Right atrium auricular region (tissue), 2 donors: ENCODE results near the gene FBXL17. TPM values are rescaled to one million over a fixed set of nuclear protein-coding genes. Genes with fewer than 3 reads are reported as not detected.

Source experiments
- DNase-seq: peaks from one replicate; pipeline ENCODE4 v3.0.0-alpha.2; 2019; ENCODE audit warnings: low spot score
- H3K27ac ChIP-seq, 2 donors: fragments of 200-600 bp; sonication (generic); 1 replicate in 1 of 2; 2 replicates in 1 of 2; pipeline ENCODE4 v1.5.1; 2016 to 2019
- H3K27me3 ChIP-seq, 2 donors: fragments of 200-600 bp; sonication (generic); one replicate each; pipeline versions ENCODE4 v1.5.1 to v1.6.0; 2017 to 2019
- H3K36me3 ChIP-seq: fragments of 200-600 bp; sonication (generic); one replicate; pipeline ENCODE4 v1.5.1; 2016
- H3K4me1 ChIP-seq, 2 donors: fragments of 200-600 bp; sonication (generic); one replicate each; pipeline versions ENCODE4 v1.5.1 to v1.6.0; 2017 to 2019
- H3K4me3 ChIP-seq, 2 donors: fragments of 200-600 bp; sonication (generic); 1 replicate in 1 of 2; 2 replicates in 1 of 2; pipeline ENCODE4 v1.5.1; 2017 to 2019; ENCODE audit warnings: mild to moderate bottlenecking in 1 of 2, moderate library complexity in 1 of 2
- H3K9me3 ChIP-seq, 2 donors: fragments of 200-600 bp; sonication (generic); one replicate each; pipeline ENCODE4 v1.5.1; 2019
- total RNA-seq, 2 donors: library from RNA; depleted of rRNA; stranded (reverse); fragments of >200 nt; gene quantifications; one replicate each; pipeline ENCODE4 v1.1.0, GENCODE V29; 2016
- TF ChIP-seq, protein P1 (sequence below), 2 donors: fragments of 200-600 bp; sonication (generic); IDR thresholded peaks; one replicate each; pipeline ENCODE4 v1.5.1; 2019; ENCODE audit warnings: antibody characterized with exemption in 2 of 2

FBXL17 gene
- total RNA-seq, 2 donors from 2014 or later = 16.1 to 31.7 TPM

DNA sequence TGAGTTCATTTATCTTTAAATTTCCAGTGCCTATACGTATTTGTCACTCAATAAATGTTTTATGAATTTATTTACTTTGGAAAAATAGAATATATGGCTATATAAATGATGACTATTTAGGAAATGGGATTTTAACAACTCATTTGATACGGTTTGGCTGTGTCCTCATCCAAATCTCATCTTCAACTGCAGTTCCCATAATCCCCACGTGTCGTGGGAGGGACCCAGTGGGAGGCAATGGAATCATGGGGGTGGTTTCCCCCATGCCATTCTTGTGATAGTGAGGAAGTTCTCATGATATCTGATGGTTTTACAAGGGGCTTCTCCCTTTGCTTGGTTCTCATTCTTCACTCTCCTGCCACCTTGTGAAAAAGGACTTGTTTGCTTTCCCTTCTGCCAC lies 523.6 kb downstream of the FBXL17 start:
- Histone ChIP-seq H3K36me3 (no peaks in the 10 kb centered on the region), H3K9me3 (no peaks in the 10 kb centered on the region), H3K27me3 (no peaks in the 10 kb centered on the region), H3K4me3 (no peak overlapping the region), H3K27ac (no peak overlapping the region), H3K4me1 (no peaks in the 10 kb centered on the region)
- TF ChIP-seq, protein P1, sequence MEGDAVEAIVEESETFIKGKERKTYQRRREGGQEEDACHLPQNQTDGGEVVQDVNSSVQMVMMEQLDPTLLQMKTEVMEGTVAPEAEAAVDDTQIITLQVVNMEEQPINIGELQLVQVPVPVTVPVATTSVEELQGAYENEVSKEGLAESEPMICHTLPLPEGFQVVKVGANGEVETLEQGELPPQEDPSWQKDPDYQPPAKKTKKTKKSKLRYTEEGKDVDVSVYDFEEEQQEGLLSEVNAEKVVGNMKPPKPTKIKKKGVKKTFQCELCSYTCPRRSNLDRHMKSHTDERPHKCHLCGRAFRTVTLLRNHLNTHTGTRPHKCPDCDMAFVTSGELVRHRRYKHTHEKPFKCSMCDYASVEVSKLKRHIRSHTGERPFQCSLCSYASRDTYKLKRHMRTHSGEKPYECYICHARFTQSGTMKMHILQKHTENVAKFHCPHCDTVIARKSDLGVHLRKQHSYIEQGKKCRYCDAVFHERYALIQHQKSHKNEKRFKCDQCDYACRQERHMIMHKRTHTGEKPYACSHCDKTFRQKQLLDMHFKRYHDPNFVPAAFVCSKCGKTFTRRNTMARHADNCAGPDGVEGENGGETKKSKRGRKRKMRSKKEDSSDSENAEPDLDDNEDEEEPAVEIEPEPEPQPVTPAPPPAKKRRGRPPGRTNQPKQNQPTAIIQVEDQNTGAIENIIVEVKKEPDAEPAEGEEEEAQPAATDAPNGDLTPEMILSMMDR (IDR thresholded peaks at IDR 0.05) = no peak
- DNase-seq = no peak

DNA sequence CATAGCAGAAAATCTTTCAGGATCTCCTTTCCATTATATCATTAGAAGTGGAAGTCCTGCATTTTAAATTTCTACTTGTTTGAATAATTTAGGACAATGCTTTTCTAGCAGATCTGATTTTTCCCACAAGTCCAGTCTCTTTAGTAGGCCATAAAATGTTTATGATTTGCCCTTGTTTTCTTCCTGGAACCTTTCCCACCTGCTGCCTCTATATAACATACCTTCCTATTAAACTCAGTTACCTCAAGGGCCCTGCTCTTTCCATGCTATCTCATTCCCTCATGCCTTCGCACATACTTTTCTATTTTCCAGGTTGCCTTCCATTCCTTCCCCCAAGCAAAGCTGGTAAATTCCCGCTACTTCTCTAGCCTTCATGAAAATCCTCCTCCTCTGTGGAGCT lies 524.1 kb downstream of the FBXL17 start:
- Histone ChIP-seq H3K4me1 (no peaks in the 10 kb centered on the region), H3K9me3 (no peaks in the 10 kb centered on the region), H3K36me3 (no peaks in the 10 kb centered on the region), H3K27me3 (no peaks in the 10 kb centered on the region), H3K27ac (no peak overlapping the region), H3K4me3 (no peak overlapping the region)
- TF ChIP-seq, protein P1 (IDR thresholded peaks at IDR 0.05) = no peak
- DNase-seq = no peak

DNA sequence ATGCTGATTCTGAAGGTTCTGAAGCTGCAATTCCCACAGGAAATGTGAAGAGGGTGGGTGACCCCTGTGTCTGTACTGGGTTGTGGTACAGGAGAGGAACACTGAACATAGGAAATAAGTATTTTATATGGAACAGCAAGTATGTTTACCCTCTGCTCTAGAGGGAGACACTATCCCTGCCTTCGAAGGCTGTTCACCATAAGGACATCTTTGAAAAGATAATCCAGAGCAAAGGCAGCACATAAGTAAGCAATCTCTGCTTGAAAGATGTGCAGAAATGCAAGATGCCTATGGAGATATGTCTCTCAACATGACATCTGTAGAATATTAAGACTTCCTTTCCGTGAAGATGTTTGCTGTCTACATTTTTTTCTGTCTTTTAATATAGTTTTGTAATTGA lies 526.7 kb downstream of the FBXL17 start:
- Histone ChIP-seq H3K27me3 (no peaks in the 10 kb centered on the region), H3K9me3 (no peaks in the 10 kb centered on the region), H3K36me3 (no peaks in the 10 kb centered on the region), H3K27ac (no peak overlapping the region), H3K4me1 (no peaks in the 10 kb centered on the region), H3K4me3 (no peak overlapping the region)
- TF ChIP-seq, protein P1 (IDR thresholded peaks at IDR 0.05) = no peak
- no peak for DNase-seq

DNA sequence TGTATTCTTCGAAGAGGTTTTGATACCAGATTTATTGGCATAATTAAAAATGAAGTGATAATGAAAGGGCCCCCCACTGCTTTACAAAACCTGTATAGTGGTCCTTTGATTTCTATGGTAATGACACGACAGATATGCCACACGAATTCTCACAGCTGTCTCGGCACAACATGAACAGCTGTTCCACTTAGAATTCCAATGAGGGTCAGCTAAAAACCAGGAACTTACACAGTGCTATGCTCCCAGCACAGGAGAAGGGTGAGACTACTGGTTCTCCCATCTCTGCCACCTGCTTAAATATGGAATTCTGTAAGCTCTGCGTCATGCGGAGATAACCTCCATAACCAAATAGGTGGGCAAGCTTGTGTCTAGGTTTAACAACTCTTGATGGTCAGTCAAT lies 528.2 kb downstream of the FBXL17 start:
- DNase-seq = no peak
- TF ChIP-seq, protein P1 (IDR thresholded peaks at IDR 0.05) = no peak
- Histone ChIP-seq H3K27me3 (no peaks in the 10 kb centered on the region), H3K4me3 (no peak overlapping the region), H3K36me3 (no peaks in the 10 kb centered on the region), H3K27ac (no peak overlapping the region), H3K4me1 (no peaks in the 10 kb centered on the region), H3K9me3 (no peaks in the 10 kb centered on the region)

DNA sequence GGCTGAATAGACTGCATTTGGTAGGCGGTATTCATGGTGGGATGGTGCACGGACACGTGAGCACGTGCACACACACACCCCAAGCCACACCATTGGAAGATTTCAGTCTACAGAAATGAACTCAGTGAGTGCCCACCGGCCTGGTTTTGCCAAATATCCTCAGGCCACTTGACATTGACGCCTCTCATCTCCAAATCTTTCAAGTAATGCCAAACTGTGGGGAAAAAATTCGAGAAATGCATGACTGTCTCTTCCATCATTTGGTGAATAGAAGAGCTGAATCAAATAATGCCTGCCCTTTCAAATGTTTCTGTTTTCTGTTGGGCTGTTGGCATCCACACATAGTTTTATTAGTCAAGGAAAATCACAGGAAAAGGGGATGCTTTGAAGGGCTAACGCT lies 528.9 kb downstream of the FBXL17 start:
- no peak overlapping the region for H3K27ac ChIP-seq
- H3K9me3 ChIP-seq = no peaks in the 10 kb centered on the region
- no peaks in the 10 kb centered on the region for H3K27me3 ChIP-seq
- H3K36me3 ChIP-seq = no peaks in the 10 kb centered on the region
- DNase-seq = no peak
- no peak overlapping the region for H3K4me3 ChIP-seq
- TF ChIP-seq, protein P1 (IDR thresholded peaks at IDR 0.05) = no peak
- H3K4me1 ChIP-seq = no peaks in the 10 kb centered on the region

DNA sequence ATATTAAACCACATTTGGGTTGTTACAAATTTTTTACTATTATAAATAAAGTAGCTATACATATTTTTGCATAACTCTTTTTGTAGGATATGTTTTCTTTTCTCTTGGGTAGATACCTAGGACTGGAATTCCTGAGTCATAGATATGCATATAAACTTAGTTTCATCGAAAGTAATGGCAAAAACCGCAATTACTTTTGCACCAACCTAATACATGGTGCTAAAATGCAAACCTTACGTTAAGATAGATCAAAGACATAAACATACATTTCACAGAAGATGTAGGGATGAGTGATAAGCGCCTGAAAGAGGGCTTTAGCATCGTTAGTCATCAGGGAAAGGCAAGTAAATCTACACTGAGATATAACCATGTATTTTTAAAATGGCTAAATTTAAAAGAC lies 532.8 kb downstream of the FBXL17 start:
- no peak overlapping the region for H3K4me3 ChIP-seq
- H3K9me3 ChIP-seq = peaks cover 0 to 8% of the 10 kb centered on the region in 2 donors
- H3K4me1 ChIP-seq = no peaks in the 10 kb centered on the region
- no peaks in the 10 kb centered on the region for H3K27me3 ChIP-seq
- TF ChIP-seq, protein P1 (IDR thresholded peaks at IDR 0.05) = no peak
- DNase-seq = no peak
- no peaks in the 10 kb centered on the region for H3K36me3 ChIP-seq
- H3K27ac ChIP-seq = no peak overlapping the region
